A172 (cell line): Measurements from ENCODE around the gene CCNL2. TPM values are rescaled to one million over a fixed set of nuclear protein-coding genes. Genes with fewer than 3 reads are reported as not detected.
"Not testable (repeated sequence)": the region's sequence is repeated elsewhere in the genome, so short reads cannot be mapped to it uniquely, and the experiment has no call there.

Experiments
- DNase-seq: peaks from one replicate; pipeline ENCODE4 v3.0.0-alpha.2; 2015; ENCODE audit warnings: low spot score
- total RNA-seq: library from RNA; depleted of rRNA; stranded (reverse); fragments of >200 nt; shearing (Covaris generic); gene quantifications from 2 replicates; pipeline ENCODE4 v1.2.3, GENCODE V29; 2014

The CCNL2 gene
- total RNA-seq, 1 experiment from 2014 or later: 35.6 TPM

- DNase-seq: no peak
Measured at GRCh38 chr1:1373815-1374588, 25.1 kb downstream of the CCNL2 start.

DNA sequence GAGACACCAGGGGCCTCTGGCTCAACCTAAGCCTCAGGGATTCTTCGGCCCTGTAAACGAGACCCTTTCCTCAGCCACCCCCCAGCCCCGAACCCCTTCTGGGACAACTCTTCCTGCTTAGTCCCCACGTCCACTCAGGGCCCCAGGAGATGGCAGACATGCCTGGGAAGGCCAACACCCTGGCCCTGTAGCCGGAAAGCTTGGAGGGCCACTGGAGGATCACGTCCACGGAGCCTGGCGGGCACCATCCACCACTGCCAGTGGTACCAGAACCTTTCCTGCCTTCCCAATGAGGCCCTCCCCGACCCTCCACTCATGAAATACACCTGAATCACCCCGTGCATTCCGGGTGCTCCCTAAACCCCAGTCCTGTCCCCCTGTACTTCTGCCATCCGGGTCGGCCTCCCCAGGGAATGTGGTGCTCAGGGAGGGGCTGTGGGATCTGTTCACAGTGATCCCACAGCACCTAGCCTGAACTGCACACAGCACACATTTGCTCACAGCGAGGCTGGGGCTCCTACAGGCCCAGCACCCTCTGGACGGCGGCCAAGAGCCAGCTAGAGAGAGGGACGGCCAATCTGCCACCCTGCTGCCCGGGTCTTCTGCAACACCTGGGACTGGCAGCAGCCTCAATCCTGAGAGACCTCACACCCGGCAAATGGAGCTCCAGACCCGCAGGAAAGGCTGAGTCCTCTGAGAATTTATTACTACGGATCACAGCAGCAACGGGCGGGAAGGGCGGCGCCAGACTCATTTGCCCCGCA, 25.9 kb downstream of the CCNL2 start:
- DNase-seq: no peak

GRCh38 chr1:1371746-1372711, 27.1 kb downstream of the CCNL2 start:
- no peak for DNase-seq

DNA sequence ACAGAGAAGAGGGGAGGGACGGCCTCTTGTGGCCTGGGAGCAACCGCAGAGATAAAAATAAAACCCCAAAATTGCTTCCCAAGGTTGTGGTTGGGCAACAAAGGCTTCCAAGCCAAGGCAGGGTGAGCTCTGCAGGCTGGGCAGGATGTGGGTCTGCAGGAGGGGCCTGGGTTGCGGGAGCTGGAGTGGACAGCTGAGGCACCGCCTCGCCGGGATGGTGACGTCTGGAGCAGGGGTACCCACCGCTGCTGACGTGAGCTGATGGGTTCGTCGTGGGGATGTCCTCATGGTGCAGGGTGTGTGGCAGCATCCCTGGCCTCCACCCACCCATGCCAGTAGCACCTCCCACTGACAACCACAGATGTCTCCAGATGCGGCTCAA, 27.8 kb downstream of the CCNL2 start:
- no peak for DNase-seq

- no peak for DNase-seq
Measured at GRCh38 chr1:1370771-1371300, 28.3 kb downstream of the CCNL2 start.

- DNase-seq: not testable (repeated sequence)
Measured at GRCh38 chr1:1370094-1370493, 29.0 kb downstream of the CCNL2 start.

DNA sequence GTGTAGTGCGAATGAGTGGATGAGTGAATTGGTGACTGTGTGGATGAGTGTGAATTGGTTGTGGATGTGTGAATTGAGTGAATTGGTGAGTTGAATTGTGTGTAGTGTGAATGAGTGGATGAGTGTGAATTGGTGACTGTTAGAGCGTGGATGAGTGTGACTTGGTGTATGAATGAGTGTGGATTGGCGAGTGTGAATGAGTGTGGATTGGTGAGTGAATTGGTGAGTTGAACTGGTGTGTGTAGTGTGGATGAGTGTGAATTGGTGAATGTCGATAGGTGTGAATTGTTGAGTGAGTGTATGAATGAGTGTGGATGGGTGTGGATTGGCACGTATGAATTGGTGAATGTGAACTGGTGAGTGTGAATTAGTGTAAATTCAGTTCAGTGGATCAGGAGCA, 31.8 kb downstream of the CCNL2 start:
- DNase-seq: no peak

DNA sequence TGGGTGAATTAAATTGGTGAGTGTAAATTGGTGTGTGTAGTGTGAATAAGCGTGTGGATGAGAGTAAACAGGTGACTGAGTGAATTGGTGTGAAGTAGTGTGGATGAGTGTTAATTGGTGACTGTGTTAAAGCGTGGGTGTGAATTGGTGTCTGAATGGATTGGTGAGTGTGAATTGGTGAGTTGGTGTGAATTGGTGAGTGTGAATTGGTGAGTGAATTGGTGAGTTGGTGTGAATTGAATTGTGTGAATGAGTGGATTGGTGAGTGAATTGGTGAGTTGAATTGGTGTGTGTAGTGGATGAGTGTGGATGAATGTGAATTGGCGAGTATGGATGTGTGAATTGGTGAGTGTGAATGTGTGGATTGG, 32.5 kb downstream of the CCNL2 start:
- no peak for DNase-seq

DNA sequence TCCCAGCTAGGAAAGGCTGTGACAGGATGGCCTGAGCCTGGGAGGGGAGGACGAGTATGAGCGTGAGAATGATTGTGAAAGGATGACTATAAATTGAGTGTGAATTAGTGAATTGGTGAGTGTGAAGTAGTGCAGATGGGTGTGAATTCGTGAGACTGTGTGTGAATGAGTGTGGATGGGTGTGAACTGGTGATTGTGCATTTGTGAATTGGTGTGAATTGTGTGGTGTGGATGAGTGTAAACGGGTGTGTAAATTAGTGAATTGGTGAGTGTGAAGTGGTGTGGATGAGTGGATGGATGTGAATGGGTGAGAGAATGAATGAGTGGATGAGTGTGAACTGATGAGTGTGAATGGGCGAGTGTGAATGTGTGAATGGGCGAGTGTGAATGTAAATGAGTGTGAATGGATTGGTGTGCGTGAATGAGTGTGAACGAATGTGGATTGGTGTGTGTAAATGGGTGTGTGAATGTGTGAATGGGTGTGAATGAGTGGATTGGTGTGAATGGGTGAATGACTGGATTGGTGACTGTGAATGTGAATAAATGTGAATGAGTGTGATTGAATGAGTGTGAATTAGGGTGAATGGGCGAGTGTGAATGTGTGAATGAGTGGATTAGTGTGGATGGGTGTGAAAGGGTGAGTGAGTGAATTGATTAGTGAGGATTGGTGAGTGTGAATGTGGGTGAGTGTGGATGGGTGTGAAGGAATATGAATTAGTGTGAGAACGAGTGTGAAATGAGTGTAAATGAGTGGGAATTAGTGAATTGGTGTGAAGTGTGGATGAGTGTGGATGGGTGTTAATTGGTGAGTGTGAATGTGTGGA, 33.0 kb downstream of the CCNL2 start:
- no peak for DNase-seq

GRCh38 chr1:1364266-1364665, 34.9 kb downstream of the CCNL2 start:
- DNase-seq: no peak

DNA sequence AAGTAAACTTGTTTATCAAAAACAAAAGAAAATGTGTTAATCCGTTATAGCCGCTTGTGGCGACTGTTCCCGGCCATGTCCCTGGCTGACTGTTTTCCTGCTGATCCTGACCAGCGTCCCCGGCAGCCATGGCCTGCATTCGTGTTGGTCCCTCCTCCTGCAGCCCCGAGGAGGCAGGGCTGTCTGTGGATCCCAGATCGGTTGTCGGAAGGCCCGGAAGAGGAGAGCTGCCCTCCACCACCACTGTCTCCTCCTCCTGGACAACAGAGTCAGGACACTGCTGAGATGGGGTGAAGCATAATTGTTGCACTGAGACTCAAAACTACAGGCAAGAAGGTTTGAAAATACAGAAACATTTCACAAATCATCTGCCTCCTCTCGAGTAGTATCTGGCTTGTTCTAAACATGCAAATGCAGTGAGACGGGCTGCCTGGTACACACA, 37.1 kb downstream of the CCNL2 start:
- DNase-seq: peak; percentile 38

GRCh38 chr1:1361233-1361981, 37.7 kb downstream of the CCNL2 start:
- DNase-seq: no peak

DNA sequence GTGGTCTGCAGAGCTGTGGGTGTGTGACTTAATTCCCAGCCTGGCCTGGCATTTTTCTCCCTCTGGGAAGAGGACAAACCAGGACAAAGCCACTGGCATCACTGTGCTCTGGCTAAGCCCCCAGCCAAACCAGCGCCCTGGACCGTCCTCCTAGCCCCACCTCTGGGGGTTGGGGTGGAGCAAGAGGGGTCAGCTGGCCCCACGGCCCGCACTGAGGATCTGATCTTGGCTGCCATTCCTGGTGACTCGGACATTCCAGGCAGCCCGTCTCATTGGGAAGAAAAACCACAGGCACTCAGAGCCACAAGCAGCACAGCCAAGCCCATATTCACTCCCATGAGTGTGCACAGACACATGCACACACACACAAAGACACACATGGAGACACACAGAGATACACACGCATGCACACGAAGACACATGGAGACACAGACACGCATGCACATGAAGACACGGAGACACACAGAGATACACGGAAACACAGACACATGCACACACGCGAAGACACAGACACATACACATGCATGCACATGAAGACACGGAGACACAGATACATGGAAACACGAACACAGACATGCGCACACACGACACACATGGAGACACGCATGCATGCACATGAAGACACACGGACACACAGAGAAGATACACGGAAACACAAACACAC, 38.5 kb downstream of the CCNL2 start:
- DNase-seq: peak; percentile 90

DNA sequence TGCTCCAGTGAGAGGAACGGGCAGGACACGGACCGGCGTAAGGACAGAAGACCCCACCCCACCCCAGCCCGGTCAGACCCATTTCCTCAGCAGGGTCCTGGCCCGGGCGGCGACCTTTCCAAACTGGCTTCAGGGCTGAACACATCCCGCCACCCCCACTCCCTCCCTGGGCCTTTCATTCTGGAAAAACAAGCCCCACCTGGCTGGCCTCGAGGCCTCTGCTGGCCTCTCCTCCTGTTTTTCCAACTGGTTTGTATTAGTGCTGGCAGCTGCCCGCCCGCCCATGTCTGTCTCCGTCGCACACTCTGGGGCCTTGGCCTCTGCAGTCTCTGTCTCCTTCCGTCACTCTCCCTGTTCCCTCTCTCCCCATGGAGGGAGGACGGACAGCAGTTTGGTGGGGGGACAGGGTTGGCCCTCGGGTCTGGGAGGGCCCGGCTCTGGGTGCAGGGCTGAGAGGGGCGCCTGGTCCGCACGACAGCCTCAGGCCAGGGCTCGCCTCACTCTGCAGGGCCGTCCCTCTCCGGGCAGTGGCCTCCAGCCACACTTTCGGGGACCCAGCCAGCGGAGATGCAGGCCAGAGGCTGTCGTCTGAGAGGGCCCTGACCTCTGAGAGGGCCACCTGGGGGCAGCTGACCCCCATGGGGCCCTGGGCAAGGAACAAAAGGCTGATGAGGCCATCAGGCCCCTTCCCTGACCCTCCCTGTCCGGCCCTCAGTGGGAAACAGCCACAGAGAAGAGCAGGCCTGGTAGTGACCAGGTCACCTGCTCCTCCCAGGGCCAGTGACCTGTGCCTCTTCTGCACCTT, 39.3 kb downstream of the CCNL2 start:
- DNase-seq: no peak

GRCh38 chr1:1359308-1359663, 39.8 kb downstream of the CCNL2 start:
- DNase-seq: no peak

- no peak for DNase-seq
Measured at GRCh38 chr1:1358433-1359271, 40.5 kb downstream of the CCNL2 start, which contains the start of gene MXRA8. TSS of gene MXRA8 (minus strand) at chr1:1358555. CDS start at chr1:1358504, 51 bp downstream.

- DNase-seq: no peak
Measured at GRCh38 chr1:1357871-1358432, 41.2 kb downstream of the CCNL2 start.
